HG03575 (cell line): ENCODE data around the gene PTPRF.

Experiments
- ATAC-seq: cut with Tn5 transposase; IDR thresholded peaks from one replicate; pipeline ENCODE4 v1.9.1; 2021; ENCODE audit not compliant: unreplicated experiment, insufficient number of reproducible peaks, low FRiP score; ENCODE audit errors: extremely low read depth

The PTPRF gene

DNA sequence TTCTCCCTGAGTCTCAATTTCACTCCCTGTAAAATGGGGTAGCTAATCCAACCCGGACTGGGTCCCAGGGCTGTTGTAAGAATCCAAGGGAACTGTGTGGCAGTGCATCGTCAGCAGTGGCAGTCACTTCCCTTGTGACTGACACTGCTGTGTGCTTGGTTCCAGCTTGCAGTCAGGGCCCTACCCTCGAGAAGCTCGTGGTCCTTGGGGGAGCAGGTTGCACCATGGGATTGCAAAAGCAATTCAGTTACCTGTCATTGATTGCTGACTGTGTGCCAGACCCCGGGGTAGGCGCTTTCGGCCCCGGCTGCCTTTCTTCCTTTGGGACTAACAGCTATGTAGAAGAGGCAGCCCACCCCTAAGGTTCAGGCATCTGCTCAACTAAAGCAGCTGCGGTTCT, 2.9 kb downstream of the PTPRF start:
- ATAC-seq = no peak

DNA sequence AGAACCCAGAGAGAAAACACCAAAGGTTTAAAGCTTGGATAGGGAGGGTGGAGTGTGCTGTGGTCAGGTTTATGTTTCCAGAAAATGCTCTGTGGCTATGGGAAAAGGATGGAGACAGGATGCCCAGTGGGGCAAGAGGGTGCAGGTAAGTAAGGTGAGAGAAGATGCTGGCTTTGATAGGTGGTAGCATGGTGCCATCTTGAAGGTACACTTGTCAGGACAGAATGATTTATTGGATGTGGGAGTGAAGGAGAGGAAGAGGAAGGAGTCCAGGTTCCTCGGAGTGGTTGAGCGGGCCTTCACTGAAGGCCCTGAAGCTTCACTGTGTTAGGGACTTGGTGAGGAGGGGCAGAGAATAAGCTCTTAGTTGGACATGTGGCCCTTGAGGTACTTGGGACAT, 3.6 kb downstream of the PTPRF start:
- ATAC-seq = no peak

DNA sequence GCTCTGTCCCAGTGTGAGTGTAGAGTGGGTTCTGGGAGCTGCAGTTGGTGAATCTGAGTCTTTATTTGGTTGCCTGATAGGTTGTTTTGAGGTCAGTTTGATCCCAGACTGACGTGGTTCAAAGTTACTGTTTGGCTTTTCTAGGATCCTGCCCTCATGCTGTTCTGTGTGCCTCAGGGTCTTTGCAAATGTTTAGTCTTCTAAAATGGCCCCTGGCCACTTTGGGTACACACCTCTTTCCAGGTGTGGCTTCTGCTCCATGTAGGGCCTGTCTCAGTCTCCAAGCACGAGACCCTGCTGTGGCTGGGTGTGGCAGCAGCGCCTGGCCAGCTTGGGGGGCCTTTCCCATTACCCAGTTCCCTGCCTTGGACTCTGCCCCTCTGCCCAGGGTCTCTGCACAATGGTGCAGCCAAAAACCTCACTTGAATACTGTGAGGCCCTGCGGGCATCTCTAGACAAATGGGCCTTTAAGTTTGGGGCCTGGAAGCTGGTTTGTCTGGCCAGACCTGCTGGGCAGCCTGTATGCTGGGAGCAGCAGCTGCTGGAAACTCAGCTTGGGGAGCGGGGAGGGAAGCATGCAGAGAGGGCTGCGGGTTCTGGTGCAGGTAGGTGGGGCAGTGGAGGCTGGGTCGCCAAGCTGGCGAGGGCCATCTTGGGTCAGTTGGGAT, 5.6 kb downstream of the PTPRF start:
- no peak for ATAC-seq

DNA sequence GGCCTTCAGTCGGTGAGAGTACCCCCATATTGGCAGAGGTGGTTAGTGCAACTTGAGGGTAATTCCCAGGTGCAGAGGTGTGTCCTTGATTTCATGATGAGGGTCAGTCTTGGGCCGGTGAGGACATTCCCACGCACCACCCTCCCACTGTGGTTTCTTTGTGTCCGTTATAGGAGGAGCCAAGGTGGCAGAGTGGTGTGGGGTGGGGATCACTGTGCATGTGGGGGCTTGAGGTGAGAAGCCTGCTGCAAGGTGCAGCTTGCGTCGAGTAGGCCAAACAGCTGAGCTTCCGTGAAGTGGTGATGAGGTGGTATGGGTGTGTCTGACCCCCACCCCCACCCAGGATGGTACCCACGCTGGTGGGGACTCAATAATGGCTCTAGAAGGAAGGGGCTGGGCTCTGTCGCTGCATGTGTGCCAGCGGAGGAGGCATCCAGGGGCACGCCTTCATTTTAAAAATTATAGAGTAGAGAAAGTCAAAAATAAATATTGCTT, 6.2 kb downstream of the PTPRF start:
- ATAC-seq = no peak

DNA sequence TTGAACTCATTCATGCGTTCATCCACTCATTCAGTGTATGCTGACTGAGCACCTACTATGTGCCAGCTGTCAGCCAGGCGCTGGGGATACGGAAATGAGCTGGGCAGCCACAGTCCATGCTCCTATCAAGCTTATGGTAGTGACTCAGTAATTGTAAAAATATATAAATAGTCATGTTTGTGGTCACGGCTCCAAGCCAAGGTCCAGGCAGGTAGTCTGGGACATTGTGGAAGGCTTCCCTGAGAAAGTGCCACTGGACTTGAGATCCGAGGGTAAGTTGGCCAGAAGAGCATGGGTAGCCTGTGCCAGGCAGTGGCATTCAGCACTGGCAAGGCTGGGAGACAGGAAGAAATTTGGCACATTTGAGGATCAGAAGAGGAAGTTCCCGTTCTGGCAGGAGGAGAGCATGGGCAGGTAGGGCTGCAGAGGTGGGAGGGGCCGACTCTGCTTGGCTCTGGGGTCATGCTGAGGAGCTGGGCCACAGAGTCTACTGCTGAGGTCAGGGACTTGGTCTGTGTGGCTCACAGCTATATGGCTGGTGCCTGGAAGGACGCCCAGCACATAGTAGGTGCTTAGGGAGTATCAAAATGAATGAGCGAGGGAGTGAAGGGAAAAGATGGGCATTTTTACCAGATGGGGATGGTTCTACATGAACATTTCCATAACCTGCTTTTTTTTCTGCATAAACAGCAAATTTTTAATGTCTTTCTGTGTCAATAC, 6.9 kb downstream of the PTPRF start:
- ATAC-seq = no peak

DNA sequence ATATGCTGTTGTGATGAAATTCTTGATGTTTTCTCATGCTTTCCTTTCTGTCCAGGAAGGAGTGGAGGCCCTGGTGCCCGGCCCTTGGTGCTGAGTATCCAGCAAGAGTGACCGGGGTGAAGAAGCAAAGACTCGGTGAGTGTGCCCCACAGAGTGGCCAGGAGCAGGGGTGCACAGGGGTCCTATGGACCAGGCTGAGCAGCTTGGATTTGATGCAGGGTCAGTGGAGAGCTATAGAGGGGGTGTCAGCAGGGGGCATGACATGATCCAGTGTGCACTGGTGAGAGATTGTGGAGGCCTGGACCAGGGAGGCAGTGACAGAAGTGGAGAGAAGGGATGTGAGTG, 7.4 kb downstream of the PTPRF start:
- no peak for ATAC-seq

DNA sequence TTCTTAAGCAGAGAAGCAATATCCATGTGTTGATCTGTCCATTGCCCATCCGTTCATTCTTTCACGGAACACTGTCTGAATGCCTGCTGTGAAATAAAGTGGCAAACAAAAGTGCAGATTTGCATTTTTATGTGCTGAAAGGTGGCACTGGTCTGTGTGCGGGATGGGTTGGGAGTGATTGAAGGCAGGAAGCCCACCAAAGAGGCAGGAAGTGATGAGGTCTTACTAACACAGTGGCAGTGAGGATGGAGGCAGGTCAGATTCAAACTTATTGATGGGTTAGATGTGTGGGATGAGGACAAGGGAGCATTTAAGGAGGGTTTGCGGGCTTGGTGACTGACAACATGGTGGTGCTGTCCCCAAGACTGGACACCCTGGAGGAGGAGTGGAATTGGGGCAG, 8.3 kb downstream of the PTPRF start:
- no peak for ATAC-seq

DNA sequence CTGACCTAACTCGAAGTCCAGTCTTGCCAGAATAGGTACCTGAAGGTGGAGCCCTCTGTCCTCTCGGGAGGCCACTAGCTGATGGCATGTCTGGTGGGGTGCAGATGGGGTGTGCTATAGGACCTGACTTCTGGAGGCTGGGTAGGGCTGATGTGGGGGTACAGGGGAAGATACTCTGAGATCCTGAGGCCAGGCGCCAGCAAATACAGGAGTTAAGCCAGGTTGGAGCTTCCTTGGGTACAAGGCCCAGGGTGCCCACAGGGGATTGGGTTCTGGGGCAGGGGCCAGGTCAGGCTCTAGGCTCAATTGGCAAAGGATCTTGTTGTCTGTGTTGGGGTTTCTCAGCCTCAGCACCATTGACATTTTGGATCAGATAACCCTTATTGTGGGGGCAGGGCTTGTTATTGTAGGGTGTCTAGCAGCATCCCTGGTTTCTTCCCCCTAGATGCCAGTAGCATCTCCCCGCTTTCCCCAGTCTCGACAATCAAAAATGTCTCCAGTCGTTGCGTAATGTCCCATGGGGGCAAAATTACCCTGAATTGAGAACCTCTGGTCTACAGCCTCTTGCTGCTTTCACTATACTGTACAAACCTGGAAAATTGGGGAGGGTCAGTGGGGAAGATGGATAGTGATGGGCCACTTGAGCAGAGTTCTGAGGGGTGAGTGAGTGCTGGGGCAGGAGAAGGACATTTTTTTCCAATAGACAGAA, 9.2 kb downstream of the PTPRF start:
- ATAC-seq = no peak

DNA sequence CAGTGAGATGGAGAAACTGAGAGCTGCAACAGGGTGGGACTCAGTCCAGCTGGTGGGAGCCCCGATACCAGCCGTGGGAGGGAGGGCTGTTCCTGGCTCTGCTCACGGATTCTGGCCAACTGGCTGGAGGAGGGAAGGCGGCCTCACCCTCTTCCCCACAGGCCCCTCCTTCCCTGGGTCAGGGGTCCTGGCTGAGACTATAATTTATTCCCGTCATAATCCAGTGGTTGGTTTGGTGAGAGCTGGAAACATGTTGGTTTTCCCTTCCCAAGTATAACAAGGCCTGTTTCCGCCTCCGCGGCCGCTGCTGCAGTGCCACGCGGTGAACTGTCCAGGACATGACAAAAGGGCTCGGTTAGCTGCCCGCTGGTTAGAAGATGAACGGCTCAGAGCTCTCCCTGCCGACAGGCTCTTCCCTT, 10.0 kb downstream of the PTPRF start:
- no peak for ATAC-seq

DNA sequence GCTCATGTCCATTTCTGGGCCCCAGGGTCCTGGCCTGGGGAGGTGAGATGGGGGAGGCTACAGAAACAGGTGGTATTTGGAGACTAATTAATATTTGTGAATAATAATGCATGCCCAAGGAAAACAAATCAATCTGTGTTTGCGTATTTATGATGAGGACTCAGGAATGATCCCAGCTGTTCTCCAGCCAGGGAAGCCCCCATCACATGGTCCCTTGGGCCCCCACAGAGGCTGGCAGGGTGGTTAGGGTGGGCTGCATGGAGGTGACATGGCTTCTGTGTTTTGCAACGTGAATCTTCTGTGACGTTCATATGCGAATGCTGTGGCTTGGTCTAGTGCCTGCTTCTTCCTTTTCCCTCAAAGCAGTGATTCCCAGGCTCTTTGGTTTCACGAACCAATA, 10.5 kb downstream of the PTPRF start:
- ATAC-seq = no peak

DNA sequence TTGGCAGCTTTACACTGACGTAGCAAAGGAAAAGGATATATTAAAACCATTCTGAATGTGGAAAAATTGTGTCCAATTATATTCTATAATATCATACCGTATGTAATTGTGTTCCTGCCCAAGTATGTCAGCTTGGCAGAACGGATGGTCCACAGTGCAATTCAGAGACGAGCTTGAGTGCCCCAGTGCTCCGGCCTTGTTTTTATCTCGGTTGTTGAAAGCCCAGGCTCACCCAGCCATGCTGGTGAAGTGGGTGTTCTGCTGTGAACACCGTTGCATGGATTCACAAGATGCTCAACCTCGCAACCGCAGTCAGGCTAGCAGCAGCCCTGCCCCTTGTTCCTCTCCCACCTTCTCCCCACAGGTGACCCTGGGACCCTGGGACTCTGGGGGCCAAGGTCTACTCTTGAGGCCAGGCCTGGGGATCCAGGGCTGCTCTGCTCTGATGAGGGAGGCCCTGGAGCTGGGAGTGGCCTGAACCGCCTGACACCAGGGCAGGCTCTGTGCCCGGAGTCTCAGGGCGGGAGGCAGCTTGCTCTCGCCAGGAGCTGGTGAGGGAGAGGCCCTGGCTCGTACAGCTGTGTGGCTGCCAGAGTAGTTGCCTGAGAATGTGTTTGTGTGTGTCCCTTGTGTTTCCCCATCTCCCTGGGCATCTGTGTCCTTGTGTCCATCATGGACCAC, 11.2 kb downstream of the PTPRF start:
- ATAC-seq = no peak

DNA sequence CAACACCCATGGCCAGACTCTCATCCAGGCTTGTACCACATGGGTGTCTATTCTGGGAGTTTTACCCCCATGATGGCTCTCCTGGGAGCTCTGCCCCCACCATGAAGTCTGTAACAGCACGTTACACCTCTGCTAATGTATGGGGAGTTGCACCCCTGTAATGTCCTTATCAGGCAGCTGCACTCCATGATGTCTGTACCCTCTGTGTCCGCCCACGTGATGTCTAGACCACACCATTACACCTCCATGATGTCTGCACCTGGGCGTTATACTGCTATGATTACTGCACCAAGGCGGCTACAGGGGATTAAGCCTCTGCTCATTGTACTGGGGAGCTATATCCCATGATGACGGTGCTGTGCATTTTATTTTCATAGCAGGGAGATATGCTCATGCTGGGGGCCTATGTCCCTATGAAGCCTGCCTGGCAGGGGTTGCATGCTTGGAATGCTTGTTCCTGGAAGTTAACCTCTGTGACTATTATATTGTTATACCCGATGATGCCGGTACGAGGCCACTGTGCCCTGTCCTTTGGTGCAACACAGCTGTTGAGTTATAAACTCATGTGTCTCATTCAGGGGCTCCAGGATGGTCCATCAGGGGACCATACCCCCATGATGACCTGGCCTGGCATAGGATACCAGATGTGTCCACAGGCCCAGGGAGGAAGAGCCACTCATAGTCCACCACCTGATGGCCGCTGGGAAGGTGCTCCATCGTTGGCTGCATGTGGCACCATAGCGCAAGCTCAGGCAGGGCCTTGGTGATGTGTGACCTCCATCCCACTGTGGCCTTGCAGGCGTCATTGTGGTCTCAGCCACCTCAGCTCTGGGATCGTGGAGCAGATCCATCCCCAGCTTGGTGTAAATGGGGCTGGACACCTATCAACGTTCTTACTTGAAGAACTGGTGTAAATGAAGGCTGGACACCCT, 12.1 kb downstream of the PTPRF start:
- ATAC-seq = no peak

DNA sequence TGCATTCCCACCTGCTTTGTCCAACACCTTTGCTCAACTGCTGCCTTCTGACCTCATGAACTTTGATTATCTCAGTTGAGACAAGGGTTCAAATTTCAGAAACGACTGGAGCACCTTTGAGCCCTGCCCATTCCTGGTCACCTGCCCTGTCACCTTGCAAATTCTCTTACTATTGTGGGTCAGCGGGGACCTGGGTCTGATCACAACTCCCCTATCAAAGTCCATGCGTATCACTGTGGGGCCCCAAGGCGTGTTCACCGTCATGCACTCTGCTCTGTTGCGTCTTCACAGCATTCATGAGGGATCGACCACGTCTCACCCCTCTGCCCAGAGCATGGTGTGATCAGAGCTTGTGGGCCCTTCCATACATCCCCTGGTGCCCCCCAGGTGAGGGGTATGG, 12.9 kb downstream of the PTPRF start:
- no peak for ATAC-seq

DNA sequence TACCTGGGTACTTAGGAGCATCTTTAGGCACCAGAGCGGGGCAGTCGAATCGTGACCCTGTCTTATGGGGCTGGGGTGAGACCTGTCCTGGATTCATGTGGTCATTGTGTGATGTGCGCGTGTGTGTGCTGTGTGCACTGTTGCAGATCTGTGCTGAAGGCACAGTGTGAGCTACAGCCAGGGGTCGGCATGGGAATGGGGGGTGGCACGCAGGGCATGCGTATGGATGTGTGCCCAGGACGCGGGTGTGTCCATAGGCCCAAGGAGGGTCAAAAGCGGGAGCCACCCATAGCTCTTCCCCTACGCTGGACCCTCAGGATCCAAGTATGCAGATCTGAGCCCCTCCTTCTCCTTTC, 14.6 kb downstream of the PTPRF start:
- ATAC-seq = no peak

DNA sequence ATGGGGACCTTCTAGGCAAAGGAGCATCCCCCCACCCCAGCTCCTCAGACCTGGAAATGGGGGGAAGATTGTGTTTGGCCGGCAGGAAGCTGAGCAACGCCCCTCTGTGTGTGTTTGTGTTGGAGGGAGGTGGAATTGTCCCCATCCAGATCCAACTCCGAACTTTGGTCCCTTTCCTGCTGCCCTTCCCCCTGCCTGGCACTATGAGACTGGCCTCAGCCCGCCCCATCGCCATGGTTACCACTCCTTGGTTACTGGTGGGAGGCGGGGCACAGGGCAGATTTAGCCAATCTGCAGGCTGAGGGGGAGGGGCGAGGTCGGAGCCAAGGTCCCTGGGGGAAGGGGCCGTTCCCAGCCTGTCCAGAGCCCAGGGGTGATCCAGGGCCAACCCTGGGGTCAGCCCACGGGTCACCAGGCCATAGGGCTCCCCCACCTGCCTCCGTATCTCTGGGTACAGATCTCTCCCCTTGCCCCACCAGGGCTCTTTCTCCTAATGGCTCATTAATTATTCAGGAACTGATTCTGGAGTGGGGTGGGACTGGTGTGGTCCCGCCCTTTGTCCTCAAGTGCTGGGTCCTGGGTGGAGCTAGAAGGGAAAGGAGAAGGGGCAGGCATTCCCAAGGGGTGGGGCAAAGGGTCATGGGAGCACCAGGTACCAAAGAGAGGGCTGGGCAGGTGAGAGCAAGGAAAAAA, 15.2 kb downstream of the PTPRF start:
- no peak for ATAC-seq

DNA sequence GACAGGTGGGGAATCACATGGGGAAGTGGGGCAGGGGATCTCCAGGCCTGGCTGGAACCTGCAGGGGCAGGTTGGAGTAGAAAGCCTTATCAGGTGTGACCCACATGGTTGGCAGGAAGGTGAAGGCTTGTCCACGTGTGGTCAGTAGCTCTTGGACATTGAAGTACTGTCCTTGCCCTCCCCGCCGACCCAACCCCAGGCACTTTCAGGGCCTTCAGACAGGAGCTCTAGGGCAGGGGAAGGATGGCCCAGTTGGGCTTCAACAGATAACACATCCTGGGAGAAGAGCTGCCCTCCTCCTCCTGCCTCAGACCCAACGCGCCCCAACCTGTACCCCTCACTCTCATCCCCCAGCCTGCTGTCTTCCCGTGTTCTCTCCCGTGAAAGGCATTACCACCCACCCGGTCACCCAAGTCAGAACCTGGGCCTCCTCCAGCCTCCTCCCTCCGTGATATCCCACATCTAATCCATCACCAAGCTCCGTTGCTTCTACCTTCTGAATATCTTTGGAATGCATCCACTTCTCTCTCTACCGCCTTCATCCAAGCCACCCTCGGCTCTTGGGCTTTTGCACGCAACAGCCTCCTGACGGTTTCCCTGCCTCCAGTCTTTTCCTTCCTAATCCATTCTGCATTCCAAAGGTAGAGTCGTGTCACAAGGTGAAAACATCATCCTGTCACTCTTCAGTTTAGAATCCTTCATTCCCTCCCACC, 15.9 kb downstream of the PTPRF start:
- no peak for ATAC-seq

DNA sequence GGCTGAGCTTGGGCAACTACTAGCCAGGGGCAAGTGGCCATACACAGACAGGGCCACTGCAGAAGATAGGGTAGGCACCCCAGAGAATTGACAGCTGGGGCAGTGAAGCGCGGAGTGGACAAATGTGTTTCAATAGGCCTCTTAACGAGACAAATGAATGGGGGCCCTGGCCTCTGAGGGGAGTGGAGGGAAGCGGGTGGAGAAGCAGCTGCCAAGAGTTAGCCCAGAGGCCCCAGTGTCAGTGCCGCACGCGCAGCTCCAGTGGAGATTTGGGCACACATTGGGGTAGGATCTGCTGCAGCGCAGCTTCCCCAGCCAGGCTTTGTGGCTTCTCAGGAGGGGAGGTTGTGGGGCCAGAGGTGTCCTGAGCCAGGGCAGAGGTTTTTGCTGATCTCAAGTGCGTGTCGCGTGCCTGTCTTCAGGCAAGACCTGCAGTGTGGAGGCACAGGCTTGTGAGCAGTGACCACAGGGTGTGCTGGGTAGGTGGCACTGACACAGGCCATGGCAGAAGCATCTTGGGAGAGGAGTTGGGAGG, 16.9 kb downstream of the PTPRF start:
- ATAC-seq = no peak
